Suppressor macrophage treated with lipopolysaccharide for 4 hours (primary cell): ENCODE data around the gene IQGAP3.

Source experiments
- DNase-seq: peaks from one replicate; pipeline ENCODE4 v3.0.0-alpha.2; 2020

Gene IQGAP3

DNA sequence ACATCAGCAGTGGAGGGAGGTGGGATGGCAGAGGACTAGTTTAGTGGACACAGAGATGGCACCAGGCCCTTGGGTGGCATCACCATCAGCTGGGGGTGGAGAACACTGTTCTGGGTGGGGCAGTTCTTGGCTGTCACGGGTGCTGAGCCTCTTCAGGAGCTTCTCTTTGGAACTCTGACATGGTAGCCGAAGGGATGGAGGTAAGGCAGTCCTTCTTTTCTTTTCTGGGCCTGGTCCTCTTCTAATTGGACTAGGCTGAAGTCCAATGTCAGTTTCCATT lies 63.5 kb downstream of the IQGAP3 start:
- no peak for DNase-seq

DNA sequence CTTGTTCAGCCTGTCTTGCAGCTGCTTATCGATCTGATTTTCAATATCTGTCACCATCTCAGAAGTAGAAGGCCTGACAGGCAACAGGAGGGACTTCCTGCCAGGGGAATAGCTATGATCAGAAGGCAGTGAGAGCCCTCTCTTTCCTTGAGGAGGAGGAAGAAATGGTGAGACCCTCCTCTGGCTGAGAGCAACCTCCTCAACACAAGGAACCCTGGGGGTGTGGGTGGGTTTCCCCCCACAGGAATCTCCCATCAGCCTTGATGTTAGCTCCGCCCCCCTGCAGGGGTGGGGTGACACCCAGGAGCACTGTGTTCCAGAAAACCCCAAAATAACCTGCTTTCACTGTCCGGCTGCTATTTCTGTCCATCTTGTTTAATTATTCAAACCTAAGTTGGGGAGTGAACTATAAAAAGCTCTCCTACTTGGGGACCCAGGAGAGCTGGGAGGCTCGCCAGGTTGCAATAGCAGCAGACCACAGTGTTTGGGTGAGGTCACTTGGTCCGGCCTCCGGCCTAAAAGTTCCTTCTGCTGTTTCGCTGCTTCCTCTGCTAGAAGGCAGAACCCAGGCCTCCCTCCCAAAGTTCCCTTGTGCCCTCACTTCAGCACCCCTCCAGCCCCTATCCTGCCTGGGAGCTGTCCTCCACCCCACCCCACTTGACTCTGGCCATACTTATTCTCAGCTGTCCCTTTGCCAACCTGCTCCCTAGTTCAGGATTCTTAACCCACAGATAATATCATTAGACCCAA lies 64.0 kb downstream of the IQGAP3 start:
- peak; percentile 53 for DNase-seq

DNA sequence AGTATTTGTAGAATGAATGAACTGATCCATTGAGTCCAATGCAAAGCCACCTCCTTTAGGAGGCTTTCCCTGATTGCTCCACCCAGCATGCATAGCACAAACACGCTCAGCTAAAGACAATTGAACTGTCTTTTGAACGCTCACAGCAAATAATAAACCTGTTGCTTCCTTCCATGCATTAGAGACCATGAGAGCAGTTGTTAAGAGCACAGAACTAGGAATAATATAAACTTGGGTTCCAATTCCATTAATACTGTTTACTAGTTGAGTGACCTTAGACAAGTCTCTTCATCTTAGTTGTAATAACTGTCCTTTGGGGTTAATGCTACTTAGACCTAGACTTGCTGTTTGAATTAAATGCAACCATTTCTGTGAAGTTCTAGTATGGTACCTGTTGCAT lies 65.9 kb downstream of the IQGAP3 start:
- no peak for DNase-seq

DNA sequence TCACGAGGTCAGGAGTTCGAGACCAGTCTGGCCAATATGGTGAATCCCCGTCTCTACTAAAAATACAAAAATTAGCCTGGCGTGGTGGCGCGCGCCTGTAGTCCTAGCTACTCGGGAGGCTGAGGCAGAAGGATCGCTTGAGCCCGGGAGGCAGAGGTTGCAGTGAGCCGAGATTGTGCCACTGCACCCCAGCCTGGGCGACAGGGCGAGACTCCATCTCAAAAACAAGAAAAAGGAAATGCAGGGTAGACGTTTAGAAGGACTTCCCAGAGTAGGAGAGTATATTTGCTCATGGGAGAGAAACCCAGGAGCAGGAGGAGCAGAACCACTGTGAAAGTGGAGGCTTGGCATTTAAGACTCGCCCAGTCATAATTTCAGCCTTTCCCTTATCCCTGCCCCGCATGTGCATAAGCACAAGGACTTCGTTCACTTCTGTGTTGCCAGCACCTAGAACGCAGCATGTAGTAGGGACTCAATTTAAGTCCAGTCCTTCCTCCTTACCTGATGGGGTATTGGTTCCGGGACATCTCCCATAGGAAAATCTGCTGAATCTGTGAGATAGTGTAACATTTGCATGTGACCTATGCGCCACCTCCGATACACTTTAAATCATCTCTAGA lies 66.6 kb downstream of the IQGAP3 start:
- no peak for DNase-seq

DNA sequence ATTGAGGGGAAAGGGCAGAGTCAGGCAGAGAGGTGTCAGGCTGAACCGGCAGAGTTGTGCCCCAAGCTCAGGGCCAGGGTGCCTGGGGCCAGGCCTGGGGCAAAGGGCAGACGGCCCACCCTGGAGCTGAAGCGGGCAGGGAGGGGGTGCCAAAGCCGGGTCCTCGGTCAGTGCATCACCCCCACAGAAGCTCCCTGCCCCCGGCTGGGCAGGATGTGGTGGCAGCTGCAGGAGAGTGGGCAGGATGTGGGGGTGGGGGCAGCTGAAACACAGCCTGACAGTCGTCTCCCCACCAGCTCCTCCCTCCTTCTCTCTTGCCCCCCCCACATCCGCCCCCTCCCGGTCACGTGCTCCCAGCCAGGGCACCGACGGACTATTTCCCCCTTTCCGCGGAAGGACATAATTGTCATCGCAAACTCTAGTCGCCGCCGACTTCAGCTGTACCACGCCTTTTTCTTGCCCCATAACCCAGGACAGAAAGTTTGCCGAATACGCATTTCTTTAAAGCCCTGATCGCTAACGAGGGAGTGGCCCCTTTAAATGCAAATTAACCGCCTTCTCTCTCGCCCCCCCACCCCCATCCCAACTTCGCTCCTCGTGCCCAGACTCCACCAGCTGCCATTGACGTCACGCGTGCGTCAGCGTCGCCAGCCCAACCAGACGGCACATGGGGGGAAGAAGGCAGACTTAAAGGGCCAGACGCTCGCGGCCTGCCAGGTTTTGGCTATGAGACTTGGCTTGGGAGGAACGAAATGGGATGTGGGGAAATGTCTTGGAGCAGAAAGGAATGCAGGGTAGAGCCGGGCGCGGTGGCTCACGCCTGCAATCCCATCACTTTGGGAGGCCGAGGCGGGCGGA lies 67.3 kb downstream of the IQGAP3 start:
- peak; percentile 98 for DNase-seq

DNA sequence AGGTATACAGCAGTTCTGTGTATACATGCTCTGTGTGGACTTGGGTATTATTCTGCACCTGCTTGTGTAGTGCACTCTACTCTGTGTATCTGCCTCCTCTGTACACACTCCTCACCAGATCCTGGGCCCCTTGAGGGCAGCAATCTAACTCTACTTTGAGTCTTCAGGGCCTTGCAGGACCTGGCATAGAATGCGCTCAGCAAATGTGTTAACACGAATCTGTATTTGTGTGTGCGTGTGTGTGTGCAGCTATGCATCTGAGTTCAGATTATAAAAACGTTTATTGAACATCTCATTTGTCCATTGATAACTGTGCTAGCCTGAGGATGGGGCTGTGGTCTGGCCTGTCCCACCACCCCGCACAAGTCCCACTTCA lies 67.9 kb downstream of the IQGAP3 start:
- DNase-seq: no peak

DNA sequence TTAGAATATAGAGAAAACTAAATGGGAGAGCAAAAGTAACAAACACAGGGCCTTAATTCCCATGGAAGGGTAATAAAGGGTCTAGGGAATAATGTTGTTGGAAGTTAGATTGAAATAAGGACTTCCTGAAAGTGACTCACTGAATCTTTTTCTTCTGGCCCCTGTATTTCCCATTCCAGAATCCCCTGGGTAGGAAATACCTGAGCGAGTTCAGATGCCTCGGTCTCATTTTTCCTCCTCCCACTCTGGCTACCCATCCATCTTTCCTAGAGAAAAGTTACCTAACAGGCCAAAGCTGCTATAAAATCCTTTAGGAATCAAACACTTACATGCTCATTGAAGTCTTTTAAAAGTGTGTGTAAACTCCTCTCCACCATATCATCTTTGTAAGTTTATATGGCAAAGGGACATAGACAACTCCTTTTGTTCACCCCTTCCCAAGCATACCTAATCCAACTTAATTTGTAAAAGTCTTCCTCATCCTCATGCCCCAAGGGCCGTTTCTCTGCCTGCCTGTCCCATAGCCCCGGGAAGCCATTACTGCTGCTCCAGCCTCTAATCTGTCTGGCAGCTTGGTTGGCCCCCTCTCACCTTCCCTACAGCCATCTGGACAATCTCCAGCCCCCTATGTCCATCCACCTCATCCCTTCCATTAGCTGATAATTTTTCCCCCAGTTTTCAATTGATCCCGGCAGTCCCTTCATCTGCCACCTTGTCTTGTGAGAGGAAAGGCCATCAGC lies 68.5 kb downstream of the IQGAP3 start:
- no peak for DNase-seq

DNA sequence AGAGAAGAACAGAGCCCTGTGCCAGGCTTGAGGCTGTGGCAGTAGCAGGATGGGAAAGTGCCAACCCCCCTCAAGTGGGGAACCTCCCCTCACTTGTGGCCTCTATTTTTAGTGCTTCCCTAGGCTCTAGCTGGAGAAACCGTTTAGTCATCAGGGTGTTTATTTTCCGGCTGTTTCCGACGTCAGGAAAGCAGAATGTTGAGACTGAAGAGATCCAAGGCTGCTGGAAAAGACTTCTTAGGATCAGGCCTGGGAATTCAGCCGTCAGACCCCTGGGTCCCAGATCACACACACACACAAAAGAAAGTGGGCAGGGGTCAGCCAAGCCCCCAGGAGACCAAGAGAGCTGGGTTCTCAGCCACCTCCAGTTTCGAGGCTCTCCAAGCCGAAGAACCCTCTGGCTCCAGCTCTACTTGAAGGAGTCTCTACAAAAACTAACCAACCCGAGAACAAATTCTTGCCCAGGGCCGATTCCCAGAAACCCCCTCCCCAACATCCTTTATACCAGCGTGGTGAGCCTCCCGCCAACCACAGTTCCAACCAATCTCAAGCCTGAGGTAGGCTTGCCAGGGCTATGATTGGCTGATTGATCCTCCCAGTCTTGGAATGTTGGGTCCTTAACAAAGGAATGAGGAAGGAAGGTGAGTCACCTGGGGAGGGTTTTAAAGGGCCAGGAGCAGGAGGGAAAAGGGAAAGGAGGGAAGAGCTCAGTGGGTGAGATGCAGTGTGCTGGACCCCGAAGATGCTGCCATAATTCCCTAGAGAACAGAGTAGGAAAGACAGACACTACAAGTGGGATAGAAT lies 69.3 kb downstream of the IQGAP3 start:
- DNase-seq: peak; percentile 74

DNA sequence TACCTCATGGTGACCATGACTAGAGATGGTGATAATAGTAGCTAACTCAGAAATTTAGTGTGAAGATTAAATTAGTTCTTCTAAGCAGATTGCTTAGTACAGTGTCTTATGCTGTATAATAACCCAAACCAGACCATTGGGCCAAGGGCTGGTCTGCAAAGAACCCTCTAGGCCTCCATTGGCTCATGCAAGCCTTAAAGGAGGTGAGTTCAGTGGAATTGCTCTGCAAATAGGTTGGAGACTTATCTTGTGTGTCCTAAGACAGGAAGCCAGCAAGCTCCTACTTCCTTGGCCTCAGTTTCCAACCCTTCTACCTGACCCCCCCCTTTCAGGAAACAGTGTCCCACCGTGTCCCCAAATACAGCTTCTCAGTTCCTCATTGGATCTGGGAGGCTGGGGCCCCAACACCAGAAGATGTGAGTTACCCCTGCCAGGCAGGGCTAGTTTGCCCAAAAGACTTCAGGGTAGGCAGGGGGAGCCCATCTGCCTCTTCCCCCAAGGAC lies 69.9 kb downstream of the IQGAP3 start:
- no peak for DNase-seq

DNA sequence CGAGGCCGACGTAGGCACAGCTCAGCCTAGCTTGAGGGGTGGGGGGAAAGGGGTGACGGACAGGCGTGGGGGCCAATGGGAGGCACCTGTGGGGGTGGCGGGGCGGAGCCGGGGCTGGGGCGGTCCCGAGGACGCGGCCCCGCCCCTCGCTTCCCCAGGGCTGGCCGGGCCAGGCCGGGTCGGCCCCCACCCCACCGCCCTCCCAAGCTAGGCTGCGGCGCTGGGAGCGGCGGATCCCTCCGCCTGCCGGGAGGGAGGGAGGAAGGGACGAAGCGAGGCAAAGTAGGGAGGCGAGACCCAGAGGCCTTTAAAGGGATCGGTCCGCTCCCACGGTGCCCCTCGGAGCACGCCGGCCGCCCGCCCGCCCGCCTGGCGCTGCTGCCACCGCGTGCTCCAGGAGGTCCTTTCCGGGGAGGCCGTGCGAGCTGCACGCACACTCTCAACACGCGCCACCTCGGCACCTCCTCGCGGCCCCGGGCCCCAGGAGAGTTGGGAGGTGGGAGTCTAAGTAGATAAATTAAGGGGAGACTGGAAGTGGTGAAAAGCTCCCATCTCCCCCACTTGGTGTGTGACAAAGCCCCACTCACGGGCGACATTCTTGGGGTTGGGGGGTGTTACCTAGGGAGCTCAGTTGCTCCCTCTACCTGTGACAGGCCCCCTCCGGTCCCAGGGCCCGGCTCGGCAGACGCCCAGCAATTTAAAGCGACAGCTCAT lies 71.4 kb downstream of the IQGAP3 start:
- DNase-seq: peak; percentile 97

DNA sequence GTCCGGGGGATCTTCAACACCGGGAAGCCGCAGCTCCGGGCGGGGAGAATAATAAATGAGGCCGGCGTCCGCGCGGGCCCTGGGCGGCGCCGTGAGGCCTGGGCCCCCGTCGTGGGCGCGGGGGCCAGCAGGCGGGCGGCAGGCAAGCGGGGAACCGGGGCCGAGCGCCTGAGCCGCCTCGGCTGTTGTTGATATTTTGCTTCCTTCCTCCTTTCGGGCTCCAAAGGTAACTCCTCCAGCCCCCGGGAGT lies 71.9 kb downstream of the IQGAP3 start, which contains the start of gene MEF2D:
Gene MEF2D, minus strand, starts transcription at position 233 of the 250 bp plus-strand sequence. CDS start 17,483 bp downstream, outside the sequence.
- no peak for DNase-seq

DNA sequence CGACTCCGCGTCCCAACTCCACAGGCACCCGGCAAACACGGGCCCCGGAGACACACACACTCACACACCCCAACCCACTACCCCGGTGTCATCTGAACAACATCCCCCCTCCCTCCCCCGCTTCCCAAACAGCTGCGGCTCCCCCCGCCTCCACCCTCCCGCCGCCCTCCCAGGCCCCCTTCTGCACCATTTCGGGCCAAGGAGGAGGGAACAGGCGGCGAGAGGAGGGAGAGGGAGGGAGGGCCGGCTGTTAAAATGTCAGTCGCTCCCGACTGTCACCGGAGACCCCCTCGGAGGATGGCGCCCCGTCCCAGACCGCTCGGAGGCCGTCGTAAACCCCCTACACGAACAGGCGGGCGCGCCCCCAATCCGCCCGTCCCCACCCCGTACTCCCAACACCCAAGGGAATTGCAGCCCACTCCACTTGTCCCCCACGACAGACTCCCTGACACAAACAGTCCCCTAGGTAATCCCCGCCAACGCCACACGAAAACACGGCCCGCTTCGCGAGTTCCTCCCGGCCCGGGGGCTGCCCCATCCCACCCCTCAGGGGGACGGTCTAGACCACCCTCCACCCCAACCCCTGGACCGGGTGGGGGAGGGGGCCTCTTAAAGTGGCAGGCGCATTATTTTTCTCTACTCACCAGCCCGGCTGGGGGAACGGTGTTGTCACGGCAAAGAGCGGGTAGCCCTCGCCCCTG lies 72.4 kb downstream of the IQGAP3 start:
- DNase-seq: no peak

DNA sequence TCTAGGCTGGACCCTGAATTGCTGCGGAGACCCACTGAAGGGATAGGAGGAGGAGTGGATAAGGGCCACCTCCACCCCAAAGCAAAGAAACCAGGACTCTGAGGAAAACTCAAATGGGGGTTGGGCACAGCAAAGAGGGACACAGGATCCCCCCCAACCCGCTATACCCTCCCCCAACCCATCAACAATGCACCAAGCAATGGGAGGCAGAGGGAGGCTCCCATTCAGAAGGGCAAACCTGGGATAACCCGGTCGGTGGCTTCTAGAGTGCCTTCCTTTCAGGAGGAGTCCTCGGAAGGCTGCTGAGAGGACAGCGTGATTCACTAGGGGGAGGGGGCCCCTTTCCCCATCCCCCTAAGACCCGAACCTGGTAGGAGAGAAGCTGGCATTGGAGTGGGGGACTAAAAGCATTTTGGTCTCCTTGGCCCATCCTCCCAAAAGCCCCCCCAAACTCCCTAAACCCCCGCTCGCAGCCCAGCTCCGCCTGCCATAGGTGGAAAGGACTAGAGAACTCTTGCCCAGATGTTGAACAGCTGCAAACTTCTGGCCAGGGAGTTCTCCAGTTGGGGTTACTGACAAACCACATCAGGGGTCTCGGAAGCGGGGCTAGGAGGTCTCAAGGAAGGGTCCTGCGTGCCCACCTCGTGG lies 73.0 kb downstream of the IQGAP3 start:
- no peak for DNase-seq

DNA sequence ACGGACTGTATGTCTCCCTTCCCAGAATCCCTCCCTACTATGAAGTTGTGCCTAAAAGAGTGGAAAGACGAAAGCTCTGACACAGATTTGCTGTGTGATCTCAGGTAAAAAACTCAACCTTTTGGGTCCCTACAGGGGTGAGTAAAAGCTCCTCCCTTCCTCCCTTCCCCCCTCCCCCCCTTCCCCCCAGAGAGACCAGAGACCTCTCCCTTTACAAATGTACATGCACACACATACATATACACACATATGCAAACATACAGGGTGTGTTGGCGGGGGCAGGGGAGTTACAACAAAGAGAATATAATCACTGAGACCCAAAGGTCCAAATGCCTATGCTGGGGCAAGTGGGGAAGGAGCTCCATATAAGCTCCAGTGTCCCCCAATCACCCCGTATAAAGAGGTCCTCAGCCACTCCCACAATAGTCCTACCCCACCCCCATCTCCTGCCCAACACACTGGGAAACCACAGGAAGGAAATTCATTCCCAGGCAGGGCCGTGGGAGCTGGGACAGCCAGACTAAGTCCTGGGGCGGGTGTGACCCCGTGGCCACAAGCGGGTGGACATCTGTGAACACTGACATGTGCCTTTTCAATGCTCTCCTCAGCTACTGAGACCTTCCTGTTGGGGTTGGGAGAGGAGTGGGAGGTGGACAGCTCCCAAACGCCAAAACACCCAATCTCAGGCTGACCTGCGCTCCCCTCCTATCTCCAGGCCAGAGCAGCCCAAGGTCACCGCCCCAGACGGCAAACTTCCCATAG lies 73.8 kb downstream of the IQGAP3 start:
- DNase-seq: no peak

DNA sequence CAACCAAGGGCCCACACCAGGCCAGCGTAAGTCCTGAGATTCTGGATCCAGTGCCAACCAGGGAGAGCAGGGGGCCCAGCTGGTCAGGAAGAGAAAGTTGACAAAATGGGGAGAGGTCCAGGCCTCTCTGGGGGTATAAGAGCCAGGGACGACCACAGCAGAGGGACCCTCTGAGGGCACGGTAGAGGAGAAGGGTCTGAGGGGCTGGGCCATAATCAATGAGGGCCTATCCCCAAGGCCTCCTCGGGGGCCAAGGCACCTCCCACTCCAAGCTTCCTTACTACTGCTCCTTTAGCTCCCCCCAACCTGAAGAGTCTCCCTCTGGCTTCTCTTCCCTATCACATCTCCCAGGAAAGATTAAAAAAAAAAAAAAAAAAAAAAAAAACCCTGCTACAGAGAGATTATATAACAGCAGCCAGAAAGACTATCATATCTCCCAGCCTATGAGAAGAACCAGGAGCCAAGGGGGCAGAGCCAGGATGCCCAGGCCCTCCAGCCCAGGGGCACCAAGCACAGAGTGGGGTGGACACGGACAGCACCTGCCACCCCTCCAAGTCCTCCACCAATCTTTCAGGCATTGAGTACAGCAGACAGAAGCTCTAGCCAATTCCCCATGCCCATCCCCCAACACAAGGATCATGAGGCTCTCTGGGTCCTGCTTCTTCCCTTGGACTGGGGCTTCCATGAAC lies 74.5 kb downstream of the IQGAP3 start:
- no peak for DNase-seq

DNA sequence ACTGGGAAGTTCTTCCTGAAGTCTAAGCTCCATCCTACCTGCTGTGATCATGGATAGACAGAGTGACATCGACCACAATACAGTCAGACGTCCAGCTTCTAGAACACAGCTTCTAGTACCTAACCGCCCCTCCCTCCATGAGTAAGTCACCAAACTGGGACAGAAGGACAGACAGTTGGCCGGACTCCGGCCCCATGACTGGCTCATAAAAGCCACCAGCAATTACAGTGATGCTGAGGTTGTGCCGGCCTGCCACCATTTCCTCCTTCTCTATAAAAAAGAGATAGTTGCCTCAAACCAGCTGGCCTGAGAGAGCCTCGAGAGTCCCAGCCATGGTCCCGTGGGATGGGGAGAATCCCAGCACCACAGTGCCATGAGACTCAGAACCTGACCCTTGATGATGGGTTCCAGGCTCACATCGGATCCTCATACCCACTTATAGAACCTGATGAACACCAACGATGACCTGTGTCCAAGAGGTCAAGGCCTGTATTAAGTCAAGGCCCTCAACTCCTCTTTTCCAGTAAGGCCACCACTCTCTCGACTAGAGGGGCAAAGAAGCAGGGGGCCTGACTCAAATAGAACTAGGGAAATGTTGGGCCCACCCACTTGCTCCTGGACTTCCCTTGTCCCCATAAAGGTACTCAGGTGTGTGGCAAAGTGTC lies 75.2 kb downstream of the IQGAP3 start:
- DNase-seq: peak; percentile 44

DNA sequence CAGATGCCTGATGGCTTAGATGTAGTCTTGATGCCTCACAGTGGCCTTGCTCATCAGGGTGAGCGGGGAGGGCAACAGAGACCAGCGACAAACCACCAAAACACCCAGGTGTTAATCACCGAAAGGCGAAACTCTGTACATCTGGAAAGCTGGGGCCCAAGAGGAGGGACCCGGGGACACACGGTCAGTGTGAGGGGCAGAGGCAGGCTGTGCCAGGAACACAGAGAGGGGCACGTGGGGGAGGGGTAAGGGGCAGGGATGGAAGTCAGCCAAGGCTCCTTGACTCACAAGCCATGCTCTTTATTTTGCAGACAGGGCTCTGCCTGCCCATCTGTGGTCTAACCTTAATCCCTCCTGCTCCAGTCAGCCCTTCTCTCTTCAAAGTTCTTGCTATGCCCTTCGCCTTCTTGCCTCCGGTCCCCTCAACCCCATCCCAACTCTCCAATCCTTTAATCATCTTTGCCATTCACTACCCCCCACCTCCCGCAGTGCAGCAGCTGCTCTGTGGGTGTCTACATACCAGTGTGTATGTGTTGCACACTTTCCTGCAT lies 76.1 kb downstream of the IQGAP3 start:
- DNase-seq: no peak

DNA sequence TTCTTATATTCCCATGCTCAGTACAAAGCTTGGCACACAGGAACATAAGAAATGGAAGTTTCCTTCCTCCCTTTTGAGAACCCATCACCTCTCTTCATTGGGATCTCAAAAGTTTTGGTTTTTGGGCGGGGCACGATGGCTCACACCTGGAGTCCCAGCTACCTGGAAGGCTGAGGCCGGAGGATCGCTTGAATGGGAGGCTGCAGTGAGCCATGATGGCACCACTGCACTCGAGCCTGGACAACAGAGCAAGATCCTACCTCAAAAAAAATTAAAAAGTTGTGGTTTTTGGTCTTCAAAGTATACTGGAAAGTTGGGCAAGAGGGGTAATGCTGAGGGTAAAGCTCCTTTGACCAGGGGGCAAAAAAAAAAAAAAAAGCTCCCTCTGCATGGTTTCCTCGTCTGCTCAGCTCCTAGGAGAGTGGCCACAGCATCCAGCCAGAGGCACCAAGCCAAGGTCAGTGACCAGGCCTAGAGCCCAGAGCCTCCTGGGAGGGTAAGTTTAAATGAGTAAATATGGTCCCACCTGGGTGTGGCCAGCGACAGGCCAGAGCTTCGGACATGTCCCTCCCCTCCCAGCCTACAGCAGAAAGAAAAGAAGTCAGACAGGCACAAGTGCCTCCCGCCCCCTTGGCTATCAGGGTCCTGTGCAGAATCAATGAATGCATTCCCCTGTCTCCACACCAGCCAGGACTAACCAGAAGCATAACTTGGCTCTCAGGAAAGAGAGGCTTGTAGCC lies 76.8 kb downstream of the IQGAP3 start:
- no peak for DNase-seq
